ENCODE results near the gene RNFT2. TPM values are rescaled to one million over a fixed set of nuclear protein-coding genes. Genes with fewer than 3 reads are reported as not detected.

Gene RNFT2
- total RNA-seq, 1 experiment from 2014 or later: 12.3 TPM

Other genes starting within 250 kb of the RNFT2 start
- gene MAP1LC3B2, start 178.9 kb upstream of the RNFT2 start, total RNA-seq (2021; ENCODE audit: unreplicated experiment): 1.9 TPM
- 71.1 TPM for gene SPRING1, start 246 bp upstream of the RNFT2 start, total RNA-seq (2021; ENCODE audit: unreplicated experiment)
- 0.44 TPM for gene HRK, start 143.1 kb downstream of the RNFT2 start, total RNA-seq (2021; ENCODE audit: unreplicated experiment)
- 18.0 TPM for gene FBXW8, start 172.6 kb downstream of the RNFT2 start, total RNA-seq (2021; ENCODE audit: unreplicated experiment)

Measured in Panc1 (cell line).